ENCODE results near the gene ANKRD12.

The ANKRD12 gene

DNA sequence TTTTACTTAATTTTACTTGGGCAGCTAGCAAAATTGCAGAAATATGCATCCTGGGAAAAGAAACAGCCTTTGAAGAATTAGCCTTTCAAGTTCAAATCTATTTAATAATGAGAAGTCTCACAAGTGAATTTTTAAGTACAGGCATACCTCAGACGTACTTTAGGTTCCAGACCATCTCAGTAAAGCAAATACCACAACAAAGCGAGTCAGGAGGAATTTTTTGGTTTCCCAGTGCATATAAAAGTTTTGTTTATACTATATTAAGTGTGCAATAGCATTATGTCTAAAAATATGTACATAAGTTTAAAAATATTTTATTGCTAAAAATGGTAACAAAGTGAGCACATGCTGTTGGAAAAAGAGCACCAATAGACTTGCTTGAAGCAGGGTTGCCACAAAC lies 147.2 kb downstream of the ANKRD12 start:
- Histone ChIP-seq H4K20me1 (ENCODE audit: insufficient read depth, low read length, poor library complexity, severe bottlenecking) (no peaks in the 10 kb centered on the region), H3K79me2 (ENCODE audit: insufficient read depth, low read length) (no peaks in the 10 kb centered on the region), H3K4me2 (ENCODE audit: low read depth, low read length, poor library complexity, severe bottlenecking) (no peak overlapping the region), H3K36me3 (ENCODE audit: insufficient read depth, low read length) (no peaks in the 10 kb centered on the region; the same call in 1 of the 2 replicates), H3K9ac (ENCODE audit: low read depth, low read length, poor library complexity, severe bottlenecking) (no peak overlapping the region), H3K9me3 (ENCODE audit: insufficient read depth, low read depth, low read length) (no peaks in the 10 kb centered on the region), H3K9me2 (replicated peaks; ENCODE audit: low read depth, low read length) (no peaks in the 10 kb centered on the region), H3K4me1 (ENCODE audit: insufficient read depth, low read length, poor library complexity, severe bottlenecking) (no peaks in the 10 kb centered on the region), H3K27me3 (ENCODE audit: insufficient read depth, low read length, poor library complexity, severe bottlenecking) (no peaks in the 10 kb centered on the region), H3K4me3 (ENCODE audit: low read length, poor library complexity, severe bottlenecking) (no peak overlapping the region), H2AFZ (ENCODE audit: low read length) (no peak overlapping the region), H3F3A (ENCODE audit: low read depth) (no peaks in the 10 kb centered on the region)
- TF ChIP-seq EZH2phosphoT487 (IDR thresholded peaks at IDR 0.05; ENCODE audit: borderline replicate concordance): no peak
- TF ChIP-seq, protein P1, sequence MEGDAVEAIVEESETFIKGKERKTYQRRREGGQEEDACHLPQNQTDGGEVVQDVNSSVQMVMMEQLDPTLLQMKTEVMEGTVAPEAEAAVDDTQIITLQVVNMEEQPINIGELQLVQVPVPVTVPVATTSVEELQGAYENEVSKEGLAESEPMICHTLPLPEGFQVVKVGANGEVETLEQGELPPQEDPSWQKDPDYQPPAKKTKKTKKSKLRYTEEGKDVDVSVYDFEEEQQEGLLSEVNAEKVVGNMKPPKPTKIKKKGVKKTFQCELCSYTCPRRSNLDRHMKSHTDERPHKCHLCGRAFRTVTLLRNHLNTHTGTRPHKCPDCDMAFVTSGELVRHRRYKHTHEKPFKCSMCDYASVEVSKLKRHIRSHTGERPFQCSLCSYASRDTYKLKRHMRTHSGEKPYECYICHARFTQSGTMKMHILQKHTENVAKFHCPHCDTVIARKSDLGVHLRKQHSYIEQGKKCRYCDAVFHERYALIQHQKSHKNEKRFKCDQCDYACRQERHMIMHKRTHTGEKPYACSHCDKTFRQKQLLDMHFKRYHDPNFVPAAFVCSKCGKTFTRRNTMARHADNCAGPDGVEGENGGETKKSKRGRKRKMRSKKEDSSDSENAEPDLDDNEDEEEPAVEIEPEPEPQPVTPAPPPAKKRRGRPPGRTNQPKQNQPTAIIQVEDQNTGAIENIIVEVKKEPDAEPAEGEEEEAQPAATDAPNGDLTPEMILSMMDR (conservative IDR thresholded peaks at IDR 0.05; ENCODE audit: low read length): no peak

DNA sequence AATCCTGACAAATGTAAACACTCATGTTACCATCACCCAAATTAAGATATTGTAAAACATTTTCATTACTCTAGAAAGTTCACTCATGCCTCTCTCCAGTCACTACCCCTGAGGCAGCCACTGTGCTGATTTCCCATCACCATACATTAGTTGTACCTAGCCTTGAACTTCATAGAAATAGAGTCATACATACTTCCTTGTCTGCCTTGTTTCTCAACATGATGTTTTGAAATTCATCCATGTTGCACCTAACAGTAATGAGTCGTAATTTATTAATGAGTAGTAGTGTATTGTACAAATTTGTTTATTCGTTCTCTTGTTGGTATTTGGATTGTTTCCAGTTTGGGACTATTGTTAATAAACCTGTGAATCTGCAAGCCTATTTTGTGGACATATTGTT lies 149.0 kb downstream of the ANKRD12 start:
- TF ChIP-seq, protein P1 (conservative IDR thresholded peaks at IDR 0.05; ENCODE audit: low read length): no peak
- TF ChIP-seq EZH2phosphoT487 (IDR thresholded peaks at IDR 0.05; ENCODE audit: borderline replicate concordance): no peak
- Histone ChIP-seq H3K79me2 (ENCODE audit: insufficient read depth, low read length) (no peaks in the 10 kb centered on the region), H3K9me3 (ENCODE audit: insufficient read depth, low read depth, low read length) (no peaks in the 10 kb centered on the region), H3K4me3 (ENCODE audit: low read length, poor library complexity, severe bottlenecking) (no peak overlapping the region), H2AFZ (ENCODE audit: low read length) (no peak overlapping the region), H3K4me2 (ENCODE audit: low read depth, low read length, poor library complexity, severe bottlenecking) (no peak overlapping the region), H3K4me1 (ENCODE audit: insufficient read depth, low read length, poor library complexity, severe bottlenecking) (no peaks in the 10 kb centered on the region), H3K9me2 (replicated peaks; ENCODE audit: low read depth, low read length) (no peaks in the 10 kb centered on the region), H3K27me3 (ENCODE audit: insufficient read depth, low read length, poor library complexity, severe bottlenecking) (no peaks in the 10 kb centered on the region), H3F3A (ENCODE audit: low read depth) (no peaks in the 10 kb centered on the region), H3K9ac (ENCODE audit: low read depth, low read length, poor library complexity, severe bottlenecking) (no peak overlapping the region), H3K36me3 (ENCODE audit: insufficient read depth, low read length) (no peaks in the 10 kb centered on the region), H4K20me1 (ENCODE audit: insufficient read depth, low read length, poor library complexity, severe bottlenecking) (no peaks in the 10 kb centered on the region)

DNA sequence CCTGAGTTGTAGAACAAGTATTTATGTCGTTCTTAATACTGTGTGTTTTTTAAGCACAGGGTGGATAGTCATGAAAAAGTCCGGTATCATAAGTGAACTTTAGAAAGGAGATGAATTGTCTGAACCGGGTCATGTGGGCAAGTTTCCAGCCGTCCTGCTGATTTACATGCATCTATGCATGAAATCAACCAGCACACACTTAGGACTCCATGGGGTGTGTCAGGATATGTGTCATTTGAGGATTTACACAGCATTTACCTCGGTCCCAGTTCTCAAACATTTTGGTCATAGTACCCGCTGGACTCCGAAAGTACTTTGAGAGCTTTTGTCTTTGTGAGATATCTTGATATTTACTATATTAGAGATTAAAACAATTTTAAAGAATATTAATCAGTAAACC lies 150.5 kb downstream of the ANKRD12 start:
- Histone ChIP-seq H3K36me3 (ENCODE audit: insufficient read depth, low read length) (no peaks in the 10 kb centered on the region), H3K4me2 (ENCODE audit: low read depth, low read length, poor library complexity, severe bottlenecking) (no peak overlapping the region), H3F3A (ENCODE audit: low read depth) (no peaks in the 10 kb centered on the region), H2AFZ (ENCODE audit: low read length) (no peak overlapping the region), H3K9ac (ENCODE audit: low read depth, low read length, poor library complexity, severe bottlenecking) (no peak overlapping the region), H3K79me2 (ENCODE audit: insufficient read depth, low read length) (no peaks in the 10 kb centered on the region), H3K9me2 (replicated peaks; ENCODE audit: low read depth, low read length) (no peaks in the 10 kb centered on the region), H3K4me3 (ENCODE audit: low read length, poor library complexity, severe bottlenecking) (no peak overlapping the region), H3K4me1 (ENCODE audit: insufficient read depth, low read length, poor library complexity, severe bottlenecking) (no peaks in the 10 kb centered on the region), H3K9me3 (ENCODE audit: insufficient read depth, low read depth, low read length) (no peaks in the 10 kb centered on the region), H4K20me1 (ENCODE audit: insufficient read depth, low read length, poor library complexity, severe bottlenecking) (no peaks in the 10 kb centered on the region), H3K27me3 (ENCODE audit: insufficient read depth, low read length, poor library complexity, severe bottlenecking) (no peaks in the 10 kb centered on the region)
- TF ChIP-seq EZH2phosphoT487 (IDR thresholded peaks at IDR 0.05; ENCODE audit: borderline replicate concordance): no peak
- TF ChIP-seq, protein P1 (conservative IDR thresholded peaks at IDR 0.05; ENCODE audit: low read length): no peak

Data from Loucy (cell line).